GM13976 (cell line): Measurements from ENCODE around the gene LEMD3.

ENCODE experiments used
- DNase-seq: peaks from one replicate; pipeline ENCODE4 v3.0.0; 2012; ENCODE audit warnings: low spot score
- in situ Hi-C: fragments of 300-500 bp; cut with MboI; formaldehyde crosslinking; loops from one replicate; pipeline ENCODE4 v1.12.0; 2022; ENCODE audit warnings: low sequenced_read_pairs, mixed read lengths, inconsistent platforms; ENCODE audit not compliant: unreplicated experiment
- TF ChIP-seq, protein P1 (sequence below): IDR thresholded peaks from 2 replicates; pipeline ENCODE4 v1.5.1; 2012; ENCODE audit warnings: borderline replicate concordance, mild to moderate bottlenecking; ENCODE audit not compliant: insufficient read depth; ENCODE audit errors: extremely low read depth, missing control alignments, control extremely low read depth

Gene LEMD3

DNA sequence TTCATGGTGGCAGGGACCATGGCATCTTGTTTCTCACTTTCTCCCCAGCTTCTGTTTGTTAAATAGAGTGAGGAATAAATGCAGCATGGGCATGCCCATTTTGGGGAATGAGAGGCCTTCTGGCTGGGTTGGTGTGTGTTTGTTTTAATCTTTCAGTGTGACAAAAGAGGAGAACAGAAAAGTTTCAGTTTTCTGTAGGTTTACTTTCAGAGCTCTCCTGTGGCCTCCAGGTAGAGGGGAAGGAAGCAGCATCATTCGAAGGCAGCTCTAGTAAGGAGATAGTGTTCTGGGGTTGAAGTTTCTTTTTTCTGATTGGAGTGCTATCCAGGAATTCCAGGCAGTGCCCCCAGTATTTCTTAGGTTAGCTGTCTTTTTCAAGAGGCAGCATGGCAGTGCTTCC lies 124.4 kb downstream of the LEMD3 start:
- DNase-seq = no peak
- in situ Hi-C loops = no loop called here
- TF ChIP-seq, protein P1, sequence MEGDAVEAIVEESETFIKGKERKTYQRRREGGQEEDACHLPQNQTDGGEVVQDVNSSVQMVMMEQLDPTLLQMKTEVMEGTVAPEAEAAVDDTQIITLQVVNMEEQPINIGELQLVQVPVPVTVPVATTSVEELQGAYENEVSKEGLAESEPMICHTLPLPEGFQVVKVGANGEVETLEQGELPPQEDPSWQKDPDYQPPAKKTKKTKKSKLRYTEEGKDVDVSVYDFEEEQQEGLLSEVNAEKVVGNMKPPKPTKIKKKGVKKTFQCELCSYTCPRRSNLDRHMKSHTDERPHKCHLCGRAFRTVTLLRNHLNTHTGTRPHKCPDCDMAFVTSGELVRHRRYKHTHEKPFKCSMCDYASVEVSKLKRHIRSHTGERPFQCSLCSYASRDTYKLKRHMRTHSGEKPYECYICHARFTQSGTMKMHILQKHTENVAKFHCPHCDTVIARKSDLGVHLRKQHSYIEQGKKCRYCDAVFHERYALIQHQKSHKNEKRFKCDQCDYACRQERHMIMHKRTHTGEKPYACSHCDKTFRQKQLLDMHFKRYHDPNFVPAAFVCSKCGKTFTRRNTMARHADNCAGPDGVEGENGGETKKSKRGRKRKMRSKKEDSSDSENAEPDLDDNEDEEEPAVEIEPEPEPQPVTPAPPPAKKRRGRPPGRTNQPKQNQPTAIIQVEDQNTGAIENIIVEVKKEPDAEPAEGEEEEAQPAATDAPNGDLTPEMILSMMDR = no peak

DNA sequence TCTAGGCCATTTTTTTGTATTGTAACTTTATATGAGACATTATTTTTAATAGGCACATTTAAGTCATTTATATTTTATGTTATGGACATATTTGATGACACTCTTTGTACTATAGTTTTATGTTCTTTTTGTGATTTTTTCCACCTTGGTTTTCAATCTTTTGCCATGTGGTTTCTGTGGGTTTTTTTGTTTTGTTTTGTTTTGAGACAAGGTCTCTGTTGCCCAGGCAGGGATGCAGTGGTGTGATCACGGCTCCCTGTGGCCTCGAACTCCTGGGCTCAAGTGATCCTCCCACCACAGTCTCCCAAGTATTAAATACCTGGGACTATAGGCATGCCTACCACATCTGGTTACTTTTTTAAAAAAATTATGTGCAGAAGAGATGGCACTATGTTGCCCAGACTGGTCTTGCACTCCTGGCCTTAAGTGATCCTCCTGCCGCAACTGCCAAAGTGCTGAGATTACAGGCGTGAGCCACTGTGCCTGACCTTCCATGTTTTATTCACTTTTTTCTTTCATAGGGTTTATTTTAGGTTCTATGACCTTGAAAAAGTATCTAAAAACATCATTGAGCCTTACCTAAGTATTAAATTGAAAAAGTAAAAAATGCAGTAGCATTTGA lies 125.4 kb downstream of the LEMD3 start:
- no peak for DNase-seq
- in situ Hi-C loops = no loop called here
- TF ChIP-seq, protein P1 = no peak

DNA sequence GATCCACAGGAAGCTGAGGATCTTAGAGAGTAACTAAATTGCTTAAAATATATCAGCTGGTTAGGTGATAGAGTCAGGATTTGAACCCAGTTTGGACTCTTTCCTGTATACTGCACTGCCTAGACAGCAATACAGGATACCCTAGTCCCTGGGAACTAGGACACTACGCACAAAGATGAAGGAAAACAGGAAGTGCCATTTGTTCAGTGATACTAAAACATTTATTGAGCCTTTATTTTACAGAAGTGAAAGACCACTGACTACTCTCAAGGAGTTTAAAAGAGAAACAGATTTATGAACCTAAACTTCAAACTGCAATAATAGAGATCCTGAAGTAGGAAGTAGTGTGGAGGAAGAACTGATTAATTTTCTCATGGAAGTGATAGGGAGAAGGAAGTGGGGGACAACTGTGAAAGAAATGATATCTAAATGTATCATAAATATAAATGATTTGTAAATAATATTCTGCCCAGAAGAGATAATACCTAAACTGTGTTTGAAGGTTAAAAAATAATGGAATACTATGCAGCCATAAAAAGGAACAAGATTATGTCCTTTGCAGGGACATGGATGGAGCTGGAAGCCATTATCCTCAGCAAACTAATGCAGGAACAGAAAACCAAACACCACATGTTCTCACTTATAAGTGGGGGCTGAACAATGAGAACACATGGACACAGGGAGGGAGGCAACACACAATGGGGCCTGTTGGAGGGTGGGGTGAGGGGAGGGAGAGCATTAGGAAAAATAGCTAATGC lies 127.3 kb downstream of the LEMD3 start:
- TF ChIP-seq, protein P1 = no peak
- in situ Hi-C loops = no loop called here
- no peak for DNase-seq
